Measurements from ENCODE around the gene HSD17B1.
"Not testable (repeated sequence)": the region's sequence is repeated elsewhere in the genome, so short reads cannot be mapped to it uniquely, and the experiment has no call there.

HSD17B1 gene

GRCh38 chr17:42552736-42553135, at the start of gene HSD17B1:
TSS of gene HSD17B1 (plus strand) at chr17:42552923. CDS start at chr17:42552934, 11 bp downstream.
- not testable (repeated sequence) for ATAC-seq, H3K27me3 Mint-ChIP-seq, DNase-seq, H3K9me3 Mint-ChIP-seq
- peak within 1 kb of the TSS; percentile 91 to 97 for H3K4me3 Mint-ChIP-seq
- H3K27ac Mint-ChIP-seq, result peak within 1 kb of the TSS; percentile 84 to 88
- H3K4me1 Mint-ChIP-seq, result peaks cover 51% of the 10 kb centered on the region

GRCh38 chr17:42502926-42503325, 49.8 kb upstream of the HSD17B1 start:
- Mint-ChIP-seq H3K9me3 (no peaks in the 10 kb centered on the region), H3K27ac (no peak overlapping the region), H3K4me1 (no peaks in the 10 kb centered on the region), H3K27me3 (no peaks in the 10 kb centered on the region), H3K4me3 (no peak overlapping the region)
- ATAC-seq (no peak), DNase-seq (no peak)

- Mint-ChIP-seq H3K4me1 (peaks cover 9% of the 10 kb centered on the region), H3K27me3 (no peaks in the 10 kb centered on the region), H3K27ac (no peak overlapping the region), H3K9me3 (no peaks in the 10 kb centered on the region), H3K4me3 (no peak overlapping the region)
- DNase-seq (no peak), ATAC-seq (no peak)
Measured at GRCh38 chr17:42507671-42508070, 45.1 kb upstream of the HSD17B1 start.

GRCh38 chr17:42508426-42509165, 44.1 kb upstream of the HSD17B1 start:
- ATAC-seq, result no peak
- H3K27ac Mint-ChIP-seq, result no peak overlapping the region
- no peak for DNase-seq
- H3K4me3 Mint-ChIP-seq, result no peak overlapping the region
- H3K4me1 Mint-ChIP-seq, result peaks cover 12% of the 10 kb centered on the region
- H3K9me3 Mint-ChIP-seq, result no peaks in the 10 kb centered on the region
- no peaks in the 10 kb centered on the region for H3K27me3 Mint-ChIP-seq

GRCh38 chr17:42509409-42509808, 43.3 kb upstream of the HSD17B1 start:
- ATAC-seq (no peak), DNase-seq (no peak)
- H3K27ac Mint-ChIP-seq, result no peak overlapping the region
- H3K4me1 Mint-ChIP-seq, result peaks cover 12% of the 10 kb centered on the region
- H3K4me3 Mint-ChIP-seq, result no peak overlapping the region
- H3K9me3 Mint-ChIP-seq, result no peaks in the 10 kb centered on the region
- no peaks in the 10 kb centered on the region for H3K27me3 Mint-ChIP-seq

- Mint-ChIP-seq H3K27me3 (no peaks in the 10 kb centered on the region), H3K4me1 (peaks cover 12% of the 10 kb centered on the region), H3K27ac (no peak overlapping the region), H3K9me3 (no peaks in the 10 kb centered on the region), H3K4me3 (no peak overlapping the region)
- DNase-seq (no peak), ATAC-seq (no peak)
Measured at GRCh38 chr17:42509841-42510240, 42.9 kb upstream of the HSD17B1 start.

- Mint-ChIP-seq H3K27me3 (no peaks in the 10 kb centered on the region), H3K27ac (peak overlapping the region in 1 of 2 donors; percentile 51), H3K4me3 (no peak overlapping the region), H3K4me1 (peaks cover 14% of the 10 kb centered on the region), H3K9me3 (no peaks in the 10 kb centered on the region)
- ATAC-seq (no peak), DNase-seq (no peak)
Measured at GRCh38 chr17:42512246-42512645, 40.5 kb upstream of the HSD17B1 start.

GRCh38 chr17:42512733-42513251, 39.9 kb upstream of the HSD17B1 start:
- Mint-ChIP-seq H3K9me3 (no peaks in the 10 kb centered on the region), H3K27me3 (no peaks in the 10 kb centered on the region), H3K27ac (no peak overlapping the region), H3K4me3 (no peak overlapping the region), H3K4me1 (peaks cover 19% of the 10 kb centered on the region)
- no peak for DNase-seq
- peak; percentile 65 for ATAC-seq

GRCh38 chr17:42513686-42514085, 39.0 kb upstream of the HSD17B1 start:
- H3K27ac Mint-ChIP-seq, result no peak overlapping the region
- H3K4me1 Mint-ChIP-seq, result peaks cover 19% of the 10 kb centered on the region
- DNase-seq, result no peak
- no peak for ATAC-seq
- H3K9me3 Mint-ChIP-seq, result no peaks in the 10 kb centered on the region
- H3K27me3 Mint-ChIP-seq, result no peaks in the 10 kb centered on the region
- no peak overlapping the region for H3K4me3 Mint-ChIP-seq

GRCh38 chr17:42514279-42514678, 38.4 kb upstream of the HSD17B1 start:
- H3K27me3 Mint-ChIP-seq, result no peaks in the 10 kb centered on the region
- H3K4me3 Mint-ChIP-seq, result no peak overlapping the region
- peaks cover 19% of the 10 kb centered on the region for H3K4me1 Mint-ChIP-seq
- H3K9me3 Mint-ChIP-seq, result no peaks in the 10 kb centered on the region
- ATAC-seq (no peak), DNase-seq (no peak)
- no peak overlapping the region for H3K27ac Mint-ChIP-seq

GRCh38 chr17:42514867-42515266, 37.9 kb upstream of the HSD17B1 start:
- DNase-seq (no peak), ATAC-seq (no peak)
- no peaks in the 10 kb centered on the region for H3K27me3 Mint-ChIP-seq
- peaks cover 19% of the 10 kb centered on the region for H3K4me1 Mint-ChIP-seq
- no peak overlapping the region for H3K27ac Mint-ChIP-seq
- H3K9me3 Mint-ChIP-seq, result no peaks in the 10 kb centered on the region
- H3K4me3 Mint-ChIP-seq, result no peak overlapping the region

- ATAC-seq (peak; percentile 85), DNase-seq (peak; percentile 72 to 75)
- Mint-ChIP-seq H3K4me1 (peaks cover 11% of the 10 kb centered on the region), H3K27ac (no peak overlapping the region), H3K9me3 (no peaks in the 10 kb centered on the region), H3K27me3 (peaks cover 19% of the 10 kb centered on the region), H3K4me3 (no peak overlapping the region)
Measured at GRCh38 chr17:42517516-42517915, 35.2 kb upstream of the HSD17B1 start.

- Mint-ChIP-seq H3K27me3 (peaks cover 19% of the 10 kb centered on the region), H3K27ac (no peak overlapping the region), H3K9me3 (no peaks in the 10 kb centered on the region), H3K4me3 (no peak overlapping the region), H3K4me1 (peaks cover 7% of the 10 kb centered on the region)
- no peak for ATAC-seq
- no peak for DNase-seq
Measured at GRCh38 chr17:42518046-42518754, 34.5 kb upstream of the HSD17B1 start.

- Mint-ChIP-seq H3K9me3 (no peaks in the 10 kb centered on the region), H3K27me3 (peaks cover 19% of the 10 kb centered on the region), H3K4me1 (peaks cover 9% of the 10 kb centered on the region), H3K4me3 (no peak overlapping the region), H3K27ac (no peak overlapping the region)
- DNase-seq, result no peak
- no peak for ATAC-seq
Measured at GRCh38 chr17:42518755-42519545, 33.8 kb upstream of the HSD17B1 start.

GRCh38 chr17:42519546-42520491, 32.9 kb upstream of the HSD17B1 start:
- no peak overlapping the region for H3K4me3 Mint-ChIP-seq
- no peak for ATAC-seq
- H3K4me1 Mint-ChIP-seq, result peaks cover 15% of the 10 kb centered on the region
- DNase-seq, result no peak
- H3K27me3 Mint-ChIP-seq, result peaks cover 19% of the 10 kb centered on the region
- H3K9me3 Mint-ChIP-seq, result no peaks in the 10 kb centered on the region
- H3K27ac Mint-ChIP-seq, result no peak overlapping the region
